ENCODE measurements around the gene ZKSCAN5.

GRCh38 chr7:99504281-99504602 lies 220 bp upstream of the ZKSCAN5 start:
- TF ChIP-seq CTCF (IDR thresholded peaks at IDR 0.05) (no peak), EZH2 (IDR thresholded peaks at IDR 0.05; ENCODE audit: borderline replicate concordance, insufficient read depth, low read depth, low read length, poor library complexity, severe bottlenecking) (no peak)

Data from B cell (primary cell).